Posterior vena cava (tissue), 2 donors: Measurements from ENCODE around the gene TSHZ3. TPM values are rescaled to one million over a fixed set of nuclear protein-coding genes. Genes with fewer than 3 reads are reported as not detected.

Source experiments
- DNase-seq: peaks from one replicate; pipeline ENCODE4 v3.0.0-alpha.2; 2020; ENCODE audit warnings: low spot score
- intact Hi-C, 2 donors: fragments of 100-400 bp; cut with DNase I; formaldehyde crosslinking; loops; one replicate each; pipeline versions ENCODE4 v1.14.1 to v1.14.2; 2022 to 2023
- total RNA-seq, 2 donors: library from RNA; stranded (reverse); fragmentation: NEBNext Ultra II Directional; extraction: Animal tissue kit (Norgen Biotek cat#: 25700); gene quantifications; one replicate each; pipeline ENCODE4 v1.2.1, GENCODE V29; 2021
- donor health status: DM: yes; HTN: yes; CAD: no.
- donor health status: DM: yes; HTN: yes; CAD: no.

The TSHZ3 gene
- total RNA-seq, 2 donors from 2014 or later = 30.8 to 32.1 TPM

DNA sequence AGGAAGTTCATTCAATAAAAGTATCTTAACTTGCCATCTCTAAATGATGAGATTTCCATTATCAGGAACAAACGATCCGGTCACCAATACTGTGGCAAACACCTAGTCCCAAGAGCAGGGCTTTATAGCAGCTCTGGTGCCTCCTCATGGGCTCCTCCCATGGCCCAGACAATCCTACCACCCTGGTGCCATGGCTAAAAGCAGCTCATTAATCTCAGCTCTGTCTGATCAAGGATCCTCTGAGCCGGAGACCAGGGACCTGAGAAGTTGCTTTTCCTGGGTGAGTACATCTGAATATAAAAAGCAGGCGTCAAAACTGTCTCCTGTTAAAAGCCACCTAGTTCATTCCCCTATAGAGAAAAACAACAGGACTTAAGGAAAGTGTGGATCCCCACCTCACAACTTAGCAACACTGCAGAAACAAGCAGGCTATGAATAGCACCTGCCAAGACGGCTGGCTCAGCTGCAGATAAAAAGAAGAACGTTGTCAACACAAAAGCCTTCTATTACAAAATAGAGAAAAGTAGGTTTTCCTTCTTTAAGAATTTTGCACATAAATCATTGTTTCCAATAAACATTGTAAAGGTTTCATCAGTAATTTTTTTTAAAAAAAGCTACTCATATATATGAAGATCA, 30.3 kb downstream of the TSHZ3 start:
- intact Hi-C loops = loop anchor here in 1 of 2 donors (10.0 kb wide), 1 partner anchor 1266 kb away; the partner anchor contains the start of gene PDCD5

GRCh38 chr19:31317570-31317969, 31.7 kb downstream of the TSHZ3 start:
- intact Hi-C loops = loop anchor here in 1 of 2 donors (10.0 kb wide), 1 partner anchor 1267 kb away; the partner anchor contains the start of gene PDCD5
- DNase-seq = no peak

More for the DNA sequence above, 30.3 kb downstream of the TSHZ3 start:
- no peak for DNase-seq

- intact Hi-C loops = loop anchor here in 1 of 2 donors (10.0 kb wide), 1 partner anchor 1268 kb away; the partner anchor contains the start of gene PDCD5
- no peak for DNase-seq
Measured at GRCh38 chr19:31317093-31317492, 32.1 kb downstream of the TSHZ3 start.

DNA sequence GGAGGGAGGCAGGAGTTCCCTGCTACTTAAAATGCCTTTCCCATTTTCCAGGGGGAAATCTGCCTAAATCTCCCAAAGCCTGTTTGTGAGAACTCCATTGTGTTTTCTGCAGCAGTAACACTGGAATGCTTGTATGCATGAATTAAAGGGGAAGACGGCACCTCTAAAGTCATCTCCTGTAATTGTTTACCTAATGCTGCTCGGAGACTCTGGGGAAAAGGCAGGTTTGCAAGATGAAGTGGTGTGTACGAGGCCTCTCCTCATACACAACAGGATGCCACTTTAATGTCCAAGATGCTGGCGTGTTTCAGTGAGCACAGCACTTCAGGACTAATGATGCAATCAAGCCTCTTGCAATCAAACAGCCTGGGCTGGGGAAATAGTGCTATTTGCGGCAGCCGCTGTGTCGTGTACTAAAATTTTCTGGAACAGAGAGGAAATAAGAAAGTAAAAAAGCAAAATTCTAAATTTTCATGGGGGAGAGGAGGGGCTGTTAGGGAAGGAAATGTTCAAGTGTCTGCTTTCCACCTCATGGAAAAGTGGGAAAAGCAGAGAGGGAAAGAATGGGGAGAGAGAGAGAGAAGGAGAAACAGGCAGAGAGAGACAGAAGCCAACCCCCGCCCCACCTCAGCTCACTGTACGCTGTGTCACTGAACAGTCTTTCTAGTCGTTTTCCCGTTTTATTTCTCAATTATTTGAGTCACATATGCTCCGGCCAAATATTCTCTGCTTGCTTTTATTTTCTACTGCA, 32.9 kb downstream of the TSHZ3 start:
- intact Hi-C loops = loop anchor here in 1 of 2 donors (10.0 kb wide), 1 partner anchor 1268 kb away; the partner anchor contains the start of gene PDCD5
- no peak for DNase-seq

DNA sequence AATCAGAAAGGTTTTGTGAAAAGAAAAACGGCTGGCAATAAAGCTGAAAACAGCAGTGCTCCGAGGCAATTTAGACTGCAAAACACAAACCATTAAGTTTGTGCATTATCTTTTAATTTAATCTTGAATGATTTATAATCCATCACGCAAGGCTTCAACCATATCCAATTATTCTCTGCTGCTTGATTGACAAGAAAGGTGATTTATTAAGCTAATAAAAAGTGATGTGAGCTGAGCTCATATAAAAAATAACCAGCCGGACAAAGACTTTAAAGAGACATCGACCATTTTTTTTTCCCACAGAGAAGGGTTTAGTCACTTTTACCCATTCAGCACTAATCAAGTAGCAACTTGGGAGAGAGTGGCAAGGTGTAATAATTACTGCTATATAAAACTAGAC, 33.6 kb downstream of the TSHZ3 start:
- intact Hi-C loops = loop anchor here in 1 of 2 donors (10.0 kb wide), 1 partner anchor 1269 kb away; the partner anchor contains the start of gene PDCD5
- no peak for DNase-seq

DNA sequence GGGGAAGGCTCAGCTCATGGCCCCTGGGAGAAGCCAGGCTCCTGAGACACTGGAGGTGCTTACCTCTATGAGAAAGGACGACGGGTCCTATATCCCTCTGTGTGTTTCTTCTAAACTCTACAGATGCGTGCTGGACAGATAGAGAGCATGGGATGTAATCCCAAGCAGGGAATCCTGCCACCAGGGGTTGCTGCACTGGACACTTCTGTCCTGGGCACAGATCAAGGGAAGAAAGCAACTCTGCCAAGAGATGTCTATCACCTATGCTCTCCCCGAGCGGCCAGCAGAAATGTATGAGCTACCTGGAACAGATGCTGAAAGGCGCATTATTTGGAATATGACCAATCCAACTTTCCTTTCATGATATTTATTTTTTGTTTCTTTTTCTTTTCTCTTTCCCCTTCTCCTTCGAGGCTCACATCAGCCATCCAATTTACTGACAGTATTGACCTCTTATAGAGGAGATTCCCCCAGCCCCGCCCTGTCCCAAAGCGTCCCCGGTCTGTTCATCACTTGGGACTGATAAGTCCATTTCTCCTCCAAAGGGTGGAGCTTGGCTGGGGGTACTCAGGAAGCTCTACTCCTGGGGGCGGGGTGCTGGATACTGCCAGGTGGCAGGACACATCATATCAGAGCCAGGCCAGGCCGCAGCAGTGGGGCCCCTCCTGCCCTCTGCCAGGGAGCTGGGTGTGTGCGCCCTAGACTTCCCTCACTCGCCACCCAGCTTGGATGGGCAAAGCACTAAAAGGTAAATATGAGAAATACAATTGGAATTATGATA, 34.2 kb downstream of the TSHZ3 start:
- intact Hi-C loops = loop anchor here in 1 of 2 donors (10.0 kb wide), 1 partner anchor 1270 kb away; the partner anchor contains the start of gene PDCD5

GRCh38 chr19:31314156-31314555, 35.1 kb downstream of the TSHZ3 start:
- intact Hi-C loops = loop anchor here in 1 of 2 donors (10.0 kb wide), 1 partner anchor 1271 kb away; the partner anchor contains the start of gene PDCD5
- DNase-seq = no peak

More for the DNA sequence above, 34.2 kb downstream of the TSHZ3 start:
- no peak for DNase-seq

DNA sequence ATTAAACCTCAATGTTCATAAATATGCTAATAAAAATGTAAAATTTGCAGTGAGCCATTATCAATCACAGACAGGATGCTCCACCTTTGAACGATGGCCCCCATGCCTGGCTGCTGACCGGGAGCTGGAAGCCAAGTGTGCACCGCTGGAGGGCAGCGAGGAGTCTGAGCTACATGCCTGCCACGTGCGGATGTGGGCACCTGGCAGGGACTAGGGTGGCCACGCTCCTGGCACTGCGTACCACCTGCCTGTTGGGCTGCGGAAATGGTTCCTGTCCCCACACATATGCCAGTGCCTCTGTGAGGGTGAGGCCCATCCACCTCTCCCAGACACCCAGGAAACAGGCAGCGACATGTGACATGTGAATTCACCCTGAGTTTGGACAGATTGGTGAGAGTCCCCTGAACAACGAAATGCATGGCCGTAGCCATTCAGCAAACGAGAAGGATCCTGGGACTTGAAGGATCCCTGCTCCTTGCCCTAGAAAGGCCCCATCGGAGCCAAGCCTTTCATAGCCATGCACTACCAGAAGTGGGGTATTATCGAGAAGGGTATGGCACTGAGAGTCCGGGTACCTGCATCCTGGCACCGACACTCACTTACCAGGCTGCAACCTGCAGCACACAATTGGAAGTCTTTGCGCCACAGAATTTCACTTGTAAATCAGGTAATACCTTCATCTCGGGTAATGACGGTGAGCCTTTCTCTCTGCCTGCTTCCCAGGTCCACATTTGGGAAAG, 35.8 kb downstream of the TSHZ3 start:
- no peak for DNase-seq
- intact Hi-C loops = loop anchor here in 1 of 2 donors (10.0 kb wide), 1 partner anchor 1271 kb away; the partner anchor contains the start of gene PDCD5

GRCh38 chr19:31312677-31313244, 36.5 kb downstream of the TSHZ3 start:
- intact Hi-C loops = loop anchor here in 1 of 2 donors (10.0 kb wide), 1 partner anchor 1272 kb away; the partner anchor contains the start of gene PDCD5
- DNase-seq = no peak

- intact Hi-C loops = loop anchor here in 1 of 2 donors (10.0 kb wide), 1 partner anchor 1273 kb away; the partner anchor contains the start of gene PDCD5
- DNase-seq = no peak
Measured at GRCh38 chr19:31312009-31312676, 37.1 kb downstream of the TSHZ3 start.

DNA sequence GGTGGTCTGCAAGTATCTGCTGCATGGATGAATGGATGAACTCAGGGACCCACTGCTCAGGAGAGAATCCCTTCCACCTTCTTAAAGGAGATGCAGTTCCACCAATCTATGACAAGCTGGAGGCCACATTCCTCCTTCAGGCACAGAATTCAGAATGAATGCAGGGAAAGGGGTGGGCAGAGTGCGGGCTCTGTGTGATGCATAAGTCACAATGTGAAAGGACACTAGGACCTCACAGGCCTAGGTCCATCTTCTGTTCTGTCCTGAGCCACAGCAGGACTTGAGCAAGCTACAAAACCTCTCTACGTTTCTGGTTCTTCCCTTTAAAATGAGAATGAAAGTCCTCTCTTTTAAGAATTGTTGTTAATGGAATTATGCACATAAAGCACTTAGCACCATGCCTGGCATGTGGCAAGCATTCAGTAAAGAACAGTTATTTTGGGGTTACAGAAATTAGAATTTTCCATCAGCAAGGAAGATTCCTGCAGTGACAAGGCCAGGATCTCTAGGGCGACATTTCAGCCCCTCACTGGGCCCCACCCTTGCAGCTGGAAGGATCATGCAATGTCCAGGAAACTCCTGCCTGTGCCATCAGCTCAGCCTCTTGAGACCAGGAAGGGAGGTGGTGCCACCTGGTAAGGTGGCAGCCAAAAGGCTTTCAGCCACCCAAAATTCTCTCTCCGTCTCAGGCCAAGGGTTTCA, 38.7 kb downstream of the TSHZ3 start:
- DNase-seq = no peak
- intact Hi-C loops = loop anchor here in 1 of 2 donors (10.0 kb wide), 1 partner anchor 1274 kb away; the partner anchor contains the start of gene PDCD5

DNA sequence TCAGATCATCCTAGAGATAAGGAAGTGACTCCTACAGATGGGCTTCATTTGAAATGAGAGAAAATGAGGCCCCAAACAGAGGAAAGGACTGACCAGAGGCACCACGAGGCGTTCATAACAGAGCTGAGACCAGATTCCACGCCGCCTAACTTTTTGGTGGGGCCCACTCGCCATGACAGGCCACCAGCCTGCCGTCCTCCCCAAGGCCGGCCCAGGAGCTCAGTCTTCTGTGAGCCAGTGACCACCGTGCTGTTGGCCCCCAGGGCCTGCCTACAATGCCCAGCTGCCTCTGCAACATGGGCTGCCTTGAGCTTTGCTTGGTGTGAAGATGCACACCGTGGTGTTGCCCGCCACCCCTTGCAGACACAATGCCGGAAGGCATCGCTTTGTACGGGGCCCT, 40.5 kb downstream of the TSHZ3 start:
- intact Hi-C loops = no loop called here
- DNase-seq = no peak

- intact Hi-C loops = no loop called here
- DNase-seq = no peak
Measured at GRCh38 chr19:31307071-31307669, 42.1 kb downstream of the TSHZ3 start.

DNA sequence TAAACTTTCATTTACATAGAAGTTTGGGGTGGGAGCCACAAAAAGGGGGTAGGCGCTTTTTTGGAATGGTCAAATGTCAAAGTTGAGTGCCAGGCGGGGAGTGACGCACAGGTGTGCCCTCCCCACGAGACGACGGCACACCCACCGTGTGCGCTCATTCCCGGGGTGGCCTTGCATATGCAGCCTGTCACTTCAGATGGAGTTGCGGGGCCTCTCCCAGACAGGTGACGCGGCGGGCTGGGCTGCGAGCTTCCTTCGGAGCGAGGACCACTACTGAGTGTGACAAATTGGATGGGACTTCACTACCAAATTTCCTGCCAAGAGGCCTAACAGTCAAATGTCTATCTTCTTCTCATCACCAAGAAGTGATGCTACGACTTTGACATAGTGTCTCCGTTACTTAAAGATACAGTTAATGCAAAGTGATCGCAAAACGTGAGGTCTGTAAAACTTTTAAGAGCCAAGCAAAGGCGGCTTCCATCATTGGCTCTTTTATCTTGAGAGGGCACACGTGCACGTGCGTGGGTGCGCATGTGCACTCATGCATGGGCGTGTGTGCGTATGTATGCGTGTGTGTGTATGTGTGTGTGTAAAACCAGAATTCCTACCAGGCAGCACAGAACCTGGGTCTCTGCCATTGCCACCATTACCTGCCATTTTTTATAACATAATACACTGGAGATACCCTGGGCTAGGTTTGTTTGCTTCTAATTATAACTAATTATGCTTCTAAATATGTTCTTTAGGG, 43.1 kb downstream of the TSHZ3 start:
- intact Hi-C loops = no loop called here
- no peak for DNase-seq

DNA sequence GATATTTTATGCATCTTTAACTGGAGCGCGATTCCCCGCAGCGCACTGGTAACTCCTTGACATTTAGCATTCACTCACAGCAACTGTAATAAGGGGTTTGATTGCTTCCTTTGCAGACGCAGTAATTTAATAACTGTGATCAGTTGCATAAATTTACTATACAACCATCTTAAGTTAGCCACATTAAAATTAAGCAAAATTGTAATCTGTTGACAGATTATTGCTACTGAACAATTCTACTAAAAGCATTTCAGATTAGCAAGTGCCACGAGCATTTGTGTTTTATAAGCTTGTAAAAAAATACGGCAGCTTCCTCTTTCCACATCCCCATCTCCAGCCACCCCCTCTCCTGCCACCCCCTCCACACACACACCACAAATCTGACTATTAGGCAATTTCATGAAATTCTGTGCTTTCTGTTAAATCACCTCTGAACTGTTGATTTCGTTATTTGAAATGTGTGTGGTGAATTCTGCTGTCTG, 44.4 kb downstream of the TSHZ3 start:
- intact Hi-C loops = no loop called here
- DNase-seq = no peak
